ENCODE data around the gene RANGRF. TPM values are rescaled to one million over a fixed set of nuclear protein-coding genes. Genes with fewer than 3 reads are reported as not detected.
A peak's percentile ranks its signal among the peaks of the same experiment; 100 is the strongest.

Gene RANGRF
- total and polyA plus RNA-seq, 4 donors: 6.9 to 19.9 (median 8.9) TPM

- Histone ChIP-seq H3K9ac (ENCODE audit: low read depth in 1 of 2, low read length in 2 of 2) (no peak overlapping the region), H3K4me1 (ENCODE audit: control insufficient read depth in 4 of 4, insufficient read depth in 4 of 4, low read length in 3 of 4) (peaks cover 6 to 25% (median 18%) of the 10 kb centered on the region in 4 donors), H3K27ac (ENCODE audit: low read depth in 1 of 2, low read length in 2 of 2) (no peak overlapping the region), H3K36me3 (ENCODE audit: control insufficient read depth in 4 of 4, insufficient read depth in 3 of 4, low read depth in 1 of 4, low read length in 3 of 4) (no peaks in the 10 kb centered on the region), H3K4me3 (ENCODE audit: low read depth in 1 of 3, low read length in 3 of 3) (no peak overlapping the region), H3K27me3 (ENCODE audit: control insufficient read depth in 4 of 4, insufficient read depth in 4 of 4, low read length in 3 of 4) (no peaks in the 10 kb centered on the region), H3K9me3 (ENCODE audit: control insufficient read depth in 4 of 4, low read length in 3 of 4) (no peaks in the 10 kb centered on the region)
- TF ChIP-seq ATF3 (IDR thresholded peaks at IDR 0.05): no peak
- 89% methylated on average over 5 of the region's 5 CpGs for WGBS
- no peak for DNase-seq (ENCODE audit: low spot score)
Observed at GRCh38 chr17:8292639-8293395, 4.3 kb downstream of the RANGRF start.

GRCh38 chr17:8294361-8294760, 5.9 kb downstream of the RANGRF start:
- no peaks in the 10 kb centered on the region for H3K27me3 ChIP-seq (ENCODE audit: control insufficient read depth in 4 of 4, insufficient read depth in 4 of 4, low read length in 3 of 4)
- DNase-seq (ENCODE audit: low spot score): no peak
- H3K9ac ChIP-seq (ENCODE audit: low read depth in 1 of 2, low read length in 2 of 2): no peak overlapping the region
- no peaks in the 10 kb centered on the region for H3K9me3 ChIP-seq (ENCODE audit: control insufficient read depth in 4 of 4, low read length in 3 of 4)
- no peak for TF ChIP-seq CTCF (IDR thresholded peaks at IDR 0.05; ENCODE audit: low read depth, low read length, missing input control)
- no peaks in the 10 kb centered on the region for H3K36me3 ChIP-seq (ENCODE audit: control insufficient read depth in 4 of 4, insufficient read depth in 3 of 4, low read depth in 1 of 4, low read length in 3 of 4)
- WGBS: 95% methylated on average over 9 of the region's 9 CpGs
- peaks cover 5 to 14% (median 7%) of the 10 kb centered on the region in 4 donors for H3K4me1 ChIP-seq (ENCODE audit: control insufficient read depth in 4 of 4, insufficient read depth in 4 of 4, low read length in 3 of 4)
- no peak overlapping the region for H3K4me3 ChIP-seq (ENCODE audit: low read depth in 1 of 3, low read length in 3 of 3)
- H3K27ac ChIP-seq (ENCODE audit: low read depth in 1 of 2, low read length in 2 of 2): no peak overlapping the region

- TF ChIP-seq NR2F2 (IDR thresholded peaks at IDR 0.05) (peak; percentile 28), REST (IDR thresholded peaks at IDR 0.05) (no peak)
- no peak for DNase-seq (ENCODE audit: low spot score)
- no peaks in the 10 kb centered on the region for H3K27me3 ChIP-seq (ENCODE audit: control insufficient read depth in 4 of 4, insufficient read depth in 4 of 4, low read length in 3 of 4)
- H3K4me3 ChIP-seq (ENCODE audit: low read depth in 1 of 3, low read length in 3 of 3): peak overlapping the region; percentile 77 to 86 (median 85)
- peak overlapping the region; percentile 21 to 56 for H3K9ac ChIP-seq (ENCODE audit: low read depth in 1 of 2, low read length in 2 of 2)
- no peaks in the 10 kb centered on the region for H3K9me3 ChIP-seq (ENCODE audit: control insufficient read depth in 4 of 4, low read length in 3 of 4)
- H3K27ac ChIP-seq (ENCODE audit: low read depth in 1 of 2, low read length in 2 of 2): peak overlapping the region; percentile 74 to 85
- peaks cover 5 to 11% (median 7%) of the 10 kb centered on the region in 4 donors for H3K4me1 ChIP-seq (ENCODE audit: control insufficient read depth in 4 of 4, insufficient read depth in 4 of 4, low read length in 3 of 4)
- WGBS: 10% methylated on average over 15 of the region's 15 CpGs
- no peaks in the 10 kb centered on the region for H3K36me3 ChIP-seq (ENCODE audit: control insufficient read depth in 4 of 4, insufficient read depth in 3 of 4, low read depth in 1 of 4, low read length in 3 of 4)
Observed at GRCh38 chr17:8294814-8295316, 6.4 kb downstream of the RANGRF start.

All from liver (tissue), 9 donors.